GM21576 (cell line): ENCODE results near the gene CPNE4.
A peak's percentile ranks its signal among the peaks of the same experiment; 100 is the strongest.

ENCODE experiments used
- ATAC-seq: cut with Tn5 transposase; IDR thresholded peaks from one replicate; pipeline ENCODE4 v1.9.1; 2021; ENCODE audit warnings: mild to moderate bottlenecking, moderate library complexity; ENCODE audit not compliant: unreplicated experiment

CPNE4 gene

DNA sequence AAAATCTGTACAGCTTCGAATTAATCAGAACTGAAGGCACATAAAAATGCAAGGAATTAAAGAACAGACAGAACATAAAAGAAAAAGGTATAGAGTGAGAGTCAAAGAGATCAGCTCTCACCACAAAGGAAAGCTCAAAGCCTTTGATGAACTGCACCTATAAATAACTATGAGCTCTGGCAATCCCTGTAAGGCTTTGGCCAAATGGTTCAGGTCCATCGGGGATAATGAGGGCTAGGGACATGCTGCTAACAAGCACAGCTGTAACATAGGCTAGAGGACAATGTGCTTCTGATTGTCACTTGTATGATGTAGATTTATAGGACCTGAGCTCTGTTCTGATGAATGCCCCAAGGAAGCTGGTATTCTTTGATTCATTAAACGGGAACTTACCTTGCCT is 418.1 kb downstream of the CPNE4 start:
- no peak for ATAC-seq

DNA sequence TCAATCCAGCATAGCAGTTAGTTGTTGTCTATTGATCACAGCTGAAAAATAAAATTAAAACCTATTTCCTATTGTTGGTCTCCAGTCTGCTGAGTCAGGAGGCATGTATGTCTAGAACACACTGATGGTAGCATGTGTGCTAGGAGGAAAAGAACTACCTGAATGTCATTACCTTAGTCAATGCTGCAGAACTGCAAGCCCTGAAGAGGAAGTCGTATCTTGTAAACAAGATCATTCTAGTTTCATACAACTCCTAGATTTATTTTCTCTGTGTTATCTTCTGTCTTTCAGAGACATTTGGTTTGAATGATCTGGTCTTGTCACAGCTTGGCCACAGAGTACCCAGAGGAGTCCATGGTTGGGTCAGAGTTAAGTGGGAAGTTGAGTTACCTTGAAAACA is 422.1 kb downstream of the CPNE4 start:
- no peak for ATAC-seq

DNA sequence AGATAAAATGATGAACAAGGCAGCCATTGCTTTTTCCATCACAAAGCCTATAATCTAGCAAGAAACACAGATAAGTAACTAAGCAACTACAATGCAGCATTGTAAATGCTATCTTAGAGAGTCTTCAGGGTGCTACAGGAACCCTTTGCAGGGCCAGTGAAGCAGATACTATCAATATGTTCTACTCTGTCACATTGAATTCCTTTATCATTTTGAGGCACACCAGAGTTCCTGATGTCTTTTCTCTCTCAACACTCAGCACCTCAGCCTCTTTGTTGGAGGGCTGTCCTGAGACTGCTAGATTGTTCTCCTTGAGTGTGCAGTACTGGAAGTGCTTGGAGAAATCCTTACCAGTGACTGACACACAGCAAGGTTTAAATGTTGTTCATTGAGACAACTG is 424.6 kb downstream of the CPNE4 start:
- ATAC-seq = no peak

DNA sequence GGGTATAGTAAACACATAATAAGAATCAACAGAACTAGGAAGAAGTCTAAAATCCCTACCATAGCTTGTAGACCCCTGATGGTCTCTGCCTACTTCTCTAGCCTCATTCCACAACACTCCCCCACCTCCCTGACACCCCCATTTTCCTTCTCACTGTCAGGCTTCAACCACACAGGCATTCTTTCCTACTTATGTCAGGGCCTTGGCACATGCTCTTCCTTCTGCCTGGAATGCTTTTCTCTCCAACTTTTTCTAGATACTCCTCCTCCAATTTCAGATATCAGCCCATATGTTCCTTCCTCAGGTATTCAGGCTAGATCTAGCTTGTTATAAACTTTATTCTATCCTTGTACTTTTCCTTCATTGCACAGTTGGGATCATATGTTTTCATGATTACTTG is 426.1 kb downstream of the CPNE4 start:
- ATAC-seq = no peak

DNA sequence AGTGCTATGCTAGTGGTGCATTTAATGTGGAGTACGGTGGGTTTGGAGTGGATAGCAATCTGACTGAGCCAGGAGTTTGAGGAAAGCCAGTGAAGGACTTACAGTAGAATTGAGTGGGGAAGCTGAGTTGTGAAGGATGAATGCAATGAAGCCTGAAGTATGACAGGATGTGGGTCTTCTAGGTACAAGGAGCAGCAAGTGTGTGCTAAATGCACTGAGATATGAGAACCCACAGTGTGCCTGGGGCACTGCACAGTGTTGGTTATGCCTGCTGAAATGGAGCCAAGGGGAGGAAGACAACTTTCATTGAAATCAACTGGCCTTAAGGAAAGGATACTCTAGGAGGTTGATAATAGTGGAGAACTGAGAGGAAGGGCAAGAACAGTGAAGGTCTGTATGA is 426.5 kb downstream of the CPNE4 start:
- no peak for ATAC-seq

DNA sequence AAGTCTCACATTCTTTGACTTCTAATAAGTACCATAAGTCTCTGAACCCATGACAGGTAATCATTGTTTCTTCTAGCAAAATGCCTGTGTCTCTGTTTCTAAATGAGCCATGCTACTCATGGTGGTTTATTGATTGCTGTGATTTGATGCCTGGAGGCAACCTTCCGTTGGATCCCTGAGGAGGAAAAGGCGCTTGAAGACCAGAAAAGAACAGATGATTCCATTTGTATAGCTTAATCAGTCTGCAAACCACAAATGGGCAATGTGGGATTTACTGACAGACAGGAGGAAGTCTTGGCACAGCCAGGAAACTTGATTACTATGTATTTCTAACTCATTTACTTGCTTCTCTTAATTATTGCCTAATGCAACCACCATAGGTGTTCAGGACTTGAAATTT is 428.9 kb downstream of the CPNE4 start:
- ATAC-seq = no peak

DNA sequence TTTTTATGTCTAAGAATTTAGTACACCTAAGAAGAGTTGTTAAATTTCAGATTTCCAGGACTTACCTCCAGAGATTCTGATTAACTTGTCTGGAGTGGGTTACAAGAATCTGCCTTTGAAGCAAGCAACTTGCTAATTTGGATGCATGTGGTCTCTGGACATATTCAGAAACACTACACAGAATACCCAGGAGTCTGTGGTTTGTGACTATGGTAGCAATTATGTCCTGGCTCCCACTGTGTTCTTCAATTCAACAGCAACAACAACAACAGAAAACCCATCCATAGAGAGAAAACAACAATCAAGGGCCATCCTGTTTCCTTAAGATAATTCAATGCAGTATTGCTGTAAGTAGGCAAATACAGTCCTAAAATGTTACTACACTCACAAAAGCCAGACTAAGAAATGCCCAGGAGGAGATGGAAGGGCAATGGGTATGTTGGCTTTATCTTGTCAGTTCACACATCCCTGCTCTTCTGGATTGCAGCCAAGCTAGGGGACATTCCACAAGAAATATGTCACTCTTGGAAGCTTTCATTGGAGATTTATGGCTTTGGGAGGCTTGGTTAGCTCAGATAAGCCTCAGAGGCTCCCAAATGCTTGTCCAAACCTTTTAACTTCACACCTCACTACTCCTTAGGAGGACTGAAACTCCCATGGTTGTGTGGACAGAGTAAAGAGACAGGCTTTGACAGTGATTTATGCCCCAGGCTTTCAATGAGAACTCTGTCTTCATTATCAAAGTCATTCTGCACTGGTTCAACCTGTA is 432.6 kb downstream of the CPNE4 start:
- no peak for ATAC-seq

DNA sequence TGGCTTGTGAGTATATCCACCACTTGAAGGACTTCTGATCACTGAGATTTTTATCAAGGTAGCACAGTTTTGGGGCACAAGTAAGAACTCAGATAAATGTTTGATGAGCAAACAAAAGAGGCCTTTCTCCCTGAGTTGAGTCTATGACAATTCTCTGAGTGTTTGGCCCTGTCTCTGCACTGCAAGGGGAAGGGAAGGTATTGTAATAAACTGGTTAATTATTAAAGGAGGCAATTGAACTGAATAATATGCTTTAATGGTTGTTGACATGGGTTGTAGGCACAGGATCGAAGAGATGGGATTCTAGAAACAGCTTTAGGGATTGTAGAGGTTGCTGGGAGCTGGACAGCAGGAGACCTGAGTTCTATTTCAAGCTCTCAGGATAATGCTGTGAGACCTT is 437.0 kb downstream of the CPNE4 start:
- no peak for ATAC-seq

DNA sequence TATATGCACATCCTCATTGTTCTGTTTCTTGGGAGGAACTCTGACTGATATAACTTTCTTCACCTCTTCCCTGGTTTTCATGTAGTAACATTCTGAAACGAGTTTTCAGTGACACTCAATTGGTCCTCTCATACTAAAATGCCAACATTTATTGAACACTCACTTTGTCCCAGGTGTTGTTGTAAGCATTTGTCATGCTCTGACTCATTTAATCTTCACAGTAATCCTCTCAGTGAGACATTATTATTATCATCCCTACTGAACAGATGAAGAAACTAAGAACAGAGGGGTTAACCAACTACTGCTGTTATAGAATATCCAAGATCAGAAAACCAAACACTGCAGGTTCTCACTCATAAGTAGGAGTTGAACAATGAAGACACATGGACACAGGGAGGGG is 437.9 kb downstream of the CPNE4 start:
- ATAC-seq = no peak

DNA sequence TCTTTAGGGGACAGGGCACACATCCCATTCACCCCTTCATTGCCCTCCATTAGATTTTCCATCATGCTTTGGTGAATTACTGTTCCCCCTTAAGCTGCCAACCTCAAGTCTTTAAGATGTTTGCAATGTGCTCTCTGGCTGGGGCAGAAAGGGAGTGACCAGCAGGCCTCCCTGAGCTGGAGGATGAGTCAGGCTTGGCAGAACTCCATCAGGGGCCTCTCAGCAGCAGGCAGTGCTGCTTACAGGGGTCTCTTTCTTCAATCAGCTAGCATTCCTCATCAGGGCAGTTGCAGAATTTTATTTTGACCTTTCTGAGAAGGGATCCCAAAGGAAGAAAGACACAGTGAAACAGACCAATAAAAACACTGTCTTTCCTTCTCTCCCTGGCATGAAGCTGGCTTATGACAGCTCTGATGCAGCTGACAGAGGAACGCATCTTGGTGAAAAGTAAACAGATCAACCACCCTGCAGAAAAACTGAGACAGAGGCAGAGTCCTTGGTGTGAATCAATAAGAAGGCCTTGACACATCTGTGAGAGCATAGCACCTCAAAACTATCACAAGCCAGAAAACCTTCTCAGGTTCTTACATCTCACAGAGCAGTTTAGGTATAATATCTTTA is 443.3 kb downstream of the CPNE4 start:
- no peak for ATAC-seq

DNA sequence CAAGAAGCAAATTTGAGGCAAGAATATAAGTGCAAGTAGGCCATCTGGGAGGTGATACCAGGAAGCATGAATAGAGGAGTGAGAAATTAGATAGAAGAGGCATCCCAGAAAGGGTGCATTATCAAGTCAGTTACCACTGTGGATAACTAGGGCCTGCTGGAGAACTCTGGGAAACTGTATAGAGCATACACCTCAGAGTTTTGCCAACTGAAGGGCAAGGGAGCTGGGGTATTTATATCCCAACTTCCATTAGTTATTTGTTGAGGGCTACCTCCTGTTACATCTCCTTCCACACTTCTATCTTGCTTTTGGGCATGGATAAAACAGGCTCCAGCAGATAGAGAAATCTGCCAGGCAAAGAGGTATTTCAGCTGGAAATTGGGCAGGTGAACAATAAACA is 448.5 kb downstream of the CPNE4 start:
- ATAC-seq = no peak

DNA sequence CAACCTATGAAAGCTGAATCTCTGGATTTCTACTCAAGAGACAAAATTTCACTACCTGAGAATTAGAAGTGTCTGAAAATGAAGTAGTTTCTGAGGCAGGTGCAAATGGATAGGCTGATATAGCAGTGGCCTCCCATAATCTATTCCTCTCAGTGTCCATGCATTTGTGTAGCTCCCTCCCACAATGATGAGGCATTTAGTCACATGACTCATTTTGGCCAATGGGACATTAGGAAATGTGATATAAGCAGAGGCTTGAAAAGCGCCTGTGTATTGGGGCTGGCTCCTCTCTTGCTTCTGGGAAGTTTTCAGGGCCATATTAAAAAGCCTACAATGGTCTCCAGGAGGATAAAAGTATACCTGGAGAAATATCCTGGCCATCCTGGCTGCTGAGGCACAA is 452.4 kb downstream of the CPNE4 start:
- no peak for ATAC-seq

DNA sequence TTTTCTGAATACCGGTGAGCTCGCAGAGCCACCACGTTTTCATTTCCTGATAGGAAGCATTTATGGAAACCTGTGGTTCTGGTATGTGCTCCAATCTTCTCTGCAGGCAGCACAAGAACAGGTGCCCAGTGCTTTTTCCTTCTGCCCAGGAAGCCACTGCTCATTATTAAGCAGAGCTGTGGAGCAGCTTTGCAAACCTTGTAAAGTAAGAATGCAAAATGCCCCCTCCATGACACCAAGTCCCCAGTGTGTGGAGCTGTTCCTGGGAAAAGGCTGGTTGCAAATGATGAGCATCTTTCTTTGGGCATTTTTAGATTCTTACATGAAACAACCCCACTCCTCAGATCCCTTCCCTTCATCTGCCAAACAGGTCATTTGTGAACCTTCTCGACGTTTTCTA is 466.4 kb downstream of the CPNE4 start:
- no peak for ATAC-seq

DNA sequence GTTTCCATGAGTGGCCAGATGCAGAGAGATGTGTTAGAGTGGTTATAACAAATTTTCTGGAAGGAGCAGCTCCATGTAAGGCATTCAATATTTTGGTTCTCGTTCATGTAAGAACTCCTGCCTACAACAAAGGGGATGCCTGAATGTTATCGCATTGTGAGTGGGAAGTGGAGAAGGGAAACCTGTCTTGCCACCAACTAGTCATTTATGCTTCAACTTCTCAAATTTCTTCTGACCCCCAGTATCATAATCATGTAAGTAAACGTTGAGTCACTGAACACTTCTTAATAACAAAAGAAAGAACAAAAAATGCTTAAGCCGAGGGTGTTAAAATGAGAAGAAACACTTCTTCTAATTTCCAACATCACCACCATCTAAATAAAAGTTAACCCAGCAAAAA is 470.0 kb downstream of the CPNE4 start:
- no peak for ATAC-seq

DNA sequence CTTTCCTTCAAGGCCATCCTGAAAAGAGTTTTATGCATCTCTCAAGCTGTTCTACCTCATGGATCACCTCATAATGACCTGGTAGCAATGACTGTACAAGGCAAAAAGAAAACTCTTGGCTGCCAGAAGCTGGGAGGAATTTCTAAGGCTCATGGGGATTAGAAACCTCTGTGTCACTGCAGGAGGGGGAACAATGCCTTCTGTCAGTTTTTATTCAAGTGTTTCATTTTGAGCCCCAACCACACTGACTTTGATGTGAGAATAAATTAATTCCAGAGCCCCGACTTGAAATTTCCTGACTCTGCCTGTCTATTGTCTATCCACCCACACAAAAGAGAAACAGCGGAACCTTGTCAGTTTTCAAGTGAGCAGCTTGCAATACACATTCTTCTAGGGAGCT is 473.3 kb downstream of the CPNE4 start:
- ATAC-seq = no peak

DNA sequence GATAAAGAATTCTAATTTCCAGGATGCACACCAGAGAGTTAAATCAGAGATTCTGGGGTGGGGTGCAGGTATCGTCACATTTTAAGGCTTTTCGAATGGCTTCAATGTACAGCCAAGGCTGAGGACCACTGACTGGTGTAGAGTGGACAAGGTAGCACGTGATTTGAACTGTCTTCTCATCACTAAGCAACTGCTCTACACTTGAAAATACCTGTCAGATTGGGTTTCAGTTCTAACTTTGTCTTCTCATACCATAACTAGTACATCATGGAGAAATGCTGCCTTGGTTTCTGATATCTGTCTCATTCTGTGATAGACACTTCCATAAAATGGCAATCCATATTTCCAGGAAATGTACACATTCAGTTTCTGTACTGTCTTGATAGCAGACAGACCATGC is 474.0 kb downstream of the CPNE4 start:
- ATAC-seq = no peak

DNA sequence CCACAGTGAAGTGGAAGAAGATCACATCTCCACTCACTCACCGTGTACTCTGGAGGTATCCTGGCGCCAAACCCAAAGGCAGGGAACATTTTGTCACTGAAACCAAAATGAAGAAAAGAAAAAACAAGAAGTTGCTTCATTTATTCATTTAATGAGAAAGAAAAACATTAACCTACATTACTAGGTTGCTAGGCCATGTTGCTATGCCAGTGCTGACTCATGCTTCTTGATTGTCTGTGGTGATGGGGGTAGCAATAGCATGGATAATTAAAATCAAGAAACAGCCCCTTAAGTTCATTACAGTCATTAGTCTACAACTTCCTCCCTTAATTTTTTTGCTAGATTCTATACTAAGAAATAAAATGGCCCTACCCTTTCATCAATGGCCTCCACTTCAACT is 479.4 kb downstream of the CPNE4 start:
- no peak for ATAC-seq

DNA sequence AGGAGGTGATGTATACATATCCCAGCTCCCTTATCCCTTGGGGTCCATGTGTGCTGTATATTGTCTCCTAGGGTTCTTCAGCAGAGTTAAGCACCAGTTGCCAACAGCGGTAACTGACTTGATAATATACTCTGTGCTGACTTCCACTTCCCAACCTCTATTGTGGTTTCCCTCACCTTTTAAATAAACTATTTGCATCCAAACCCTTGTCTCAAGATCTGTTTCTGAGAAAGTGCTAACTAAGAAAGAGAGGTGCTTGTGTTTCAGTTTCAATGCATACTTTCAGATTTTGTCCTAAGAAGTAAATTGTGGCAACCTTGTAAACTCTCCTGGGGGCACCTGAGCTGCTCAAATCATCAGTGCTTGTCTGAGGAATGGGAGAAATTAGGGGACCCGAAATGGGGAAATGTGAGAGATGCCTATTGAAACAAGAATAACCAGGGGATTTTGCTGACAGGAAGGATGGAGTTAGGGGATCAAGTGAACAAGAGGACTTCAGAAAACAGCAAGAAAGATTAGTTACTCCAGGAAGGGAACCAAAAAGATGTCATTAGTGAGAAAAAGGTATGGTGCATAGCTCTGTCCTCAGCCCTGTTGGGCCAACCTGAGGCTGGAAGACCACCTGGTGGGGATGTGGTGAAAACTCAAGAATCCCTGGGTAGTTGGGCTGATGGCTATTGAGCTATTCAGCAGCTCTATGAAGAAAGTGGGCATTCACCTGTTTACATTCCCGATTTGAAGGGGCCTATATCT is 481.1 kb downstream of the CPNE4 start:
- peak; percentile 91 for ATAC-seq

DNA sequence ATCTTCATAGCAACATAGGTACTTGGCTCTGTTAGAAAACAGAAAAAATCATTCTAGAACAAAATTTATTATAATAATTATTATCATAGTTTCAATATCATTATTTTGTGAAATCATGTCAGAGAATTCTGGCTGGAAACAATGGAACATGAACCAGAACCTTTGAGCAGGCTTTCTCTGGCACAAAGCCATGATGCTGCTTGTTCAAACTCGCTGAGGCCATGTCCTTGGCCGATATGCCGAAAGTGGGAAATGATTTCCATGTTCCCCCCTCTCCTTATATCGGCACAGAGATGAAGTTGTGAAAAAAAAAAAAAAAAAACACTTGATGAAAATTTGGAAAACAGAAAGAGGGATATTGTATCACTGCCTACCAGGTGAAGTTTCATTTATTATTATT is 483.1 kb downstream of the CPNE4 start:
- no peak for ATAC-seq

DNA sequence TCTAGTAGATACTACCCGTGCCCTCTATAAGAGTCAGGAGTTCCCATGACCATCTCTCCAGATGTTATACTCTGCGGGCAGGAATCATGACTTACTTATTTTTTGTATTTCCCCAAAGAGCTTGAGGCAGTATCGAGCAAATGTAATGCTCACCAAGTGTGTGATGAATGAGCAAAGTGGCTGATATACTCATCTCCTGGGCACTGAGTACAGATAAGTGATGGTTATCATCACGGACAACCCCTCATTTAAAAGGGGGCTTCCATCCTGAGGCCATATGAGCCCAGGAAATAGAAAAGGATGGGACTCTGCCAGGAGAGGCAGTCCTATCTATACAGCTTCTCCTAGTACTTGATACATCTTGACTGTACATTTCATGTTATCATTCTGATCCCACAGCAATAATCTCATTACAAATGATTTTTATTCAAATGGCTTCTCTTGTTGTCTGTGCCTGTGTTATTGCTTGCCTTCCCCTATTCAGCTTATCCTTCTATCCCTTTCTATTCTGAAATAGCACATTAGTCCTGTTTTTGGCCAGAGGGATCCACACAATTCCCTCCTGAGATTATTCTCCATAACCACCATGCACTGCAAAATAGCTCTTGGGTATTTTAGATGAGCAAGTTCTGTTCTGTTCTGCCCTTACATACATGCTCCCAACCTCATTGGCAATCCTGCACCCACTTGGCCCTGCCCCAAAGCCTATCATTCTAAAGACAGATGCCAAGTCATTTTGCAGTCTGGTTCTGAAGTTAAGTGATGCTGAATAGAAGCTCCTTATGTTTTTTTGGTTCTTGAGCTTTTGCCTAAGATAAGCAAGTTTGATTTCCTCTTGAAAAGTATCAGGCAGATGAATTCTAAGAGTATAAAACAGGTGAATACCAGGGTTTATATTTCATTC is 484.0 kb downstream of the CPNE4 start:
- no peak for ATAC-seq

DNA sequence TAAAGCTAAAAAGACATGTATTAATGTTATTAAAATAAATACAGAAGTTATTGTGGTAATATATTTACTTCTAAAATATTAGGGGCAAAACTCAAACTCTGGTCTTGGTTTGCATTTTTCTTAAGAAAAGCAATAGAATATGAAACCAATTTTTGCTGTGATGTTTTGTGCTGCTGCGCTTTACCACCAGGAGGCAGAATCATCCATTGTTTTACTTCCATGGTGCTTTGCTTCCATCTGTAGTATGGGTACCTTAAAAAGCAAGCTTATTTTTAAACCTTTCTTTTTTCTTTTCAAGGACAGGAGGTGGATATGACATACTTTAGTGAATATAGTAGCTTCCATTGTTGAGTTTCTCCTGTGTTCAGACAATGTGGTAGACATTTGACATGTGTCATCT is 485.5 kb downstream of the CPNE4 start:
- no peak for ATAC-seq
